Measurements from ENCODE around the gene ARHGAP42. TPM values are rescaled to one million over a fixed set of nuclear protein-coding genes. Genes with fewer than 3 reads are reported as not detected.

Gene ARHGAP42
- total and polyA plus RNA-seq, 4 donors, result 4.1 to 15.8 (median 10.9) TPM

- no peaks in the 10 kb centered on the region for H3K36me3 ChIP-seq (ENCODE audit: control insufficient read depth in 1 of 2, insufficient read depth in 2 of 2, low read length in 1 of 2)
- H3K27me3 ChIP-seq (ENCODE audit: control insufficient read depth in 1 of 2, insufficient read depth in 2 of 2, low read length in 1 of 2), result no peaks in the 10 kb centered on the region
- 84 to 90% methylated on average over 1 of the region's 1 CpG for WGBS, 2 donors
- H3K9me3 ChIP-seq (ENCODE audit: control insufficient read depth, low read length), result no peaks in the 10 kb centered on the region
- DNase-seq, result no peak
- no peak overlapping the region for H3K4me3 ChIP-seq (ENCODE audit: low read length in 2 of 2)
- H3K4me1 ChIP-seq (ENCODE audit: control insufficient read depth in 1 of 2, insufficient read depth in 2 of 2, low read length in 2 of 2), result no peaks in the 10 kb centered on the region
- ATAC-seq (ENCODE audit: low FRiP score), result no peak
- H3K27ac ChIP-seq (ENCODE audit: low read depth in 1 of 2, low read length in 2 of 2), result no peak overlapping the region
- intact Hi-C loops (cut with DNase I), result loop anchor here in 1 of 2 donors (2.0 kb wide), 1 partner anchor 455 kb away; no protein-coding TSS in a partner anchor
Measured at GRCh38 chr11:100981196-100981824, 294.2 kb downstream of the ARHGAP42 start.

GRCh38 chr11:100984668-100985067, 297.6 kb downstream of the ARHGAP42 start:
- ATAC-seq (ENCODE audit: low FRiP score), result no peak
- intact Hi-C loops (cut with DNase I), result no loop called here
- WGBS, 2 donors, result 89 to 93% methylated on average over 3 of the region's 3 CpGs

DNA sequence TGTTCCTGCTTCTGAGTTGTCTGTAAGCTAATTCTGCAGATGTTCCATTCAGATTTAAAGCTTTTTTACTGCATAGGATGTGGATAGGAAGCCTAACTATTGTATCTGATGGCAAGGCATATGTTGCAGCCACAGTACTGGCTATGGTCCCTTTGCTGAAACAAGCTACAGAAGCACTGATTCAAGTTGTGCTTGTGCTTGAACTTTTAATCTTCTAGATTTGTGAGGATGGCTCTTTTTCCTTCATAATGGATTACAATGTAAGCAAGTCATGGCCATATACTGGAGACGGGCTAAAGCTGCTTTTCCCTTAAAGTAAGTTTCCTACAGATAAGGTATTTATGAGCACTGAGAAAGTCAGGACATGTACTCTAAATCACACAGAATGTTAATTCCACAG, 303.8 kb downstream of the ARHGAP42 start:
- no peaks in the 10 kb centered on the region for H3K9me3 ChIP-seq (ENCODE audit: control insufficient read depth, low read length)
- intact Hi-C loops (cut with DNase I), result loop anchor here (5.0 to 10.0 kb wide), 2 partner anchors 134 to 136 kb away; partner anchors contain the start of gene PGR (in 2 of the 2)
- H3K27me3 ChIP-seq (ENCODE audit: control insufficient read depth in 1 of 2, insufficient read depth in 2 of 2, low read length in 1 of 2), result no peaks in the 10 kb centered on the region
- no peak overlapping the region for H3K4me3 ChIP-seq (ENCODE audit: low read length in 2 of 2)
- no peaks in the 10 kb centered on the region for H3K36me3 ChIP-seq (ENCODE audit: control insufficient read depth in 1 of 2, insufficient read depth in 2 of 2, low read length in 1 of 2)
- WGBS, 2 donors, result 29 to 61% methylated on average over 1 of the region's 1 CpG
- peak overlapping the region in 1 of 2 donors; percentile 43 for H3K27ac ChIP-seq (ENCODE audit: low read depth in 1 of 2, low read length in 2 of 2)
- peaks cover 0 to 3% of the 10 kb centered on the region in 2 donors for H3K4me1 ChIP-seq (ENCODE audit: control insufficient read depth in 1 of 2, insufficient read depth in 2 of 2, low read length in 2 of 2)
- ATAC-seq (ENCODE audit: low FRiP score) (no peak), DNase-seq (no peak)

More at GRCh38 chr11:100984668-100985067, 297.6 kb downstream of the ARHGAP42 start:
- H3K9me3 ChIP-seq (ENCODE audit: control insufficient read depth, low read length), result no peaks in the 10 kb centered on the region
- no peaks in the 10 kb centered on the region for H3K4me1 ChIP-seq (ENCODE audit: control insufficient read depth in 1 of 2, insufficient read depth in 2 of 2, low read length in 2 of 2)
- DNase-seq, result no peak
- H3K36me3 ChIP-seq (ENCODE audit: control insufficient read depth in 1 of 2, insufficient read depth in 2 of 2, low read length in 1 of 2), result no peaks in the 10 kb centered on the region
- H3K4me3 ChIP-seq (ENCODE audit: low read length in 2 of 2), result no peak overlapping the region
- H3K27ac ChIP-seq (ENCODE audit: low read depth in 1 of 2, low read length in 2 of 2), result no peak overlapping the region
- H3K27me3 ChIP-seq (ENCODE audit: control insufficient read depth in 1 of 2, insufficient read depth in 2 of 2, low read length in 1 of 2), result no peaks in the 10 kb centered on the region

DNA sequence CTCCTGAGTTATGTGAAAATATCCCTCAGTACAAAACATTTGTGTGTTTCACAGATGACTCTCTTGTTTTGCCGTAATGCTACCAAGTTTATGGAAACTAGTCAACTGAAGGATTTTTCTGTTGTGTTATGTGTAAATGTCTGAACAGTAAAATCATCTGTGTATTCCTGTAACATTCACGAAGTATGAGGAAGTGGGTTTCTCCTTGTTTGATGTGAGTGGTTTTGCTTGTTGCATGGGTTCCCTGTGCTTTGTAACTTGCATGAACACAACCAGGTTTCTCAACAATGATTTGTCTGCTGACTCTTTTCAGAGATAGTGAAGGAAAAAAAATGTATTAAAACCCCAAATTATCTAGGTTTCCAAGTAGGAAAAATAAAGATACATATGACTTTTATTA, 304.5 kb downstream of the ARHGAP42 start:
- ATAC-seq (ENCODE audit: low FRiP score) (no peak), DNase-seq (no peak)
- H3K36me3 ChIP-seq (ENCODE audit: control insufficient read depth in 1 of 2, insufficient read depth in 2 of 2, low read length in 1 of 2), result no peaks in the 10 kb centered on the region
- 10 to 11% methylated on average over 2 of the region's 2 CpGs for WGBS, 2 donors
- no peaks in the 10 kb centered on the region for H3K27me3 ChIP-seq (ENCODE audit: control insufficient read depth in 1 of 2, insufficient read depth in 2 of 2, low read length in 1 of 2)
- H3K4me1 ChIP-seq (ENCODE audit: control insufficient read depth in 1 of 2, insufficient read depth in 2 of 2, low read length in 2 of 2), result peaks cover 0 to 3% of the 10 kb centered on the region in 2 donors
- no peak overlapping the region for H3K27ac ChIP-seq (ENCODE audit: low read depth in 1 of 2, low read length in 2 of 2)
- H3K9me3 ChIP-seq (ENCODE audit: control insufficient read depth, low read length), result no peaks in the 10 kb centered on the region
- no peak overlapping the region for H3K4me3 ChIP-seq (ENCODE audit: low read length in 2 of 2)
- intact Hi-C loops (cut with DNase I), result loop anchor here (5.0 to 10.0 kb wide), 2 partner anchors 133 to 136 kb away; partner anchors contain the start of gene PGR (in 2 of the 2)

DNA sequence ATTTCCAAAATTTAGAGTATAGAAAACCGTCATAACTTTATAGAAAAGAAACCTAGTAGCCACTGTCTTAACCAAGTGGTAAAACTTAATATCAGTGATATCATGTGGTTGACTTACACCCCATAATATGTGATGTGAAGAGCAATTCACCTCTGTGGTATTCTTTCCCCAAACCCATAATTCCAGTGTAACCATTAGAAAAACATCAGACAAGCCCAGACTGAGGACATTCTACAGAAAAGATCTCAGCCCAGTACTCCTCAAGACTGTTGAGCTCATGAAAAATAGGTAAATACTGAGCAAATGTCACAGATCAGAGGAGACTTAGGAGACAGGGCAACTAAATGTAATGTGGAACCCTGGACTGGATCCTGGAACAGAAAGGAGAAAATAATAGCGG, 307.9 kb downstream of the ARHGAP42 start:
- ATAC-seq (ENCODE audit: low FRiP score) (no peak), DNase-seq (no peak)
- no peaks in the 10 kb centered on the region for H3K9me3 ChIP-seq (ENCODE audit: control insufficient read depth, low read length)
- H3K27ac ChIP-seq (ENCODE audit: low read depth in 1 of 2, low read length in 2 of 2), result peak overlapping the region in 1 of 2 donors; percentile 43
- no peaks in the 10 kb centered on the region for H3K36me3 ChIP-seq (ENCODE audit: control insufficient read depth in 1 of 2, insufficient read depth in 2 of 2, low read length in 1 of 2)
- H3K4me1 ChIP-seq (ENCODE audit: control insufficient read depth in 1 of 2, insufficient read depth in 2 of 2, low read length in 2 of 2), result peaks cover 3 to 6% of the 10 kb centered on the region in 2 donors
- intact Hi-C loops (cut with DNase I), result loop anchor here (5.0 to 10.0 kb wide), 2 partner anchors 130 to 132 kb away; partner anchors contain the start of gene PGR (in 2 of the 2)
- H3K27me3 ChIP-seq (ENCODE audit: control insufficient read depth in 1 of 2, insufficient read depth in 2 of 2, low read length in 1 of 2), result no peaks in the 10 kb centered on the region
- WGBS, 2 donors, result 100% methylated on average over 2 of the region's 2 CpGs
- no peak overlapping the region for H3K4me3 ChIP-seq (ENCODE audit: low read length in 2 of 2)

DNA sequence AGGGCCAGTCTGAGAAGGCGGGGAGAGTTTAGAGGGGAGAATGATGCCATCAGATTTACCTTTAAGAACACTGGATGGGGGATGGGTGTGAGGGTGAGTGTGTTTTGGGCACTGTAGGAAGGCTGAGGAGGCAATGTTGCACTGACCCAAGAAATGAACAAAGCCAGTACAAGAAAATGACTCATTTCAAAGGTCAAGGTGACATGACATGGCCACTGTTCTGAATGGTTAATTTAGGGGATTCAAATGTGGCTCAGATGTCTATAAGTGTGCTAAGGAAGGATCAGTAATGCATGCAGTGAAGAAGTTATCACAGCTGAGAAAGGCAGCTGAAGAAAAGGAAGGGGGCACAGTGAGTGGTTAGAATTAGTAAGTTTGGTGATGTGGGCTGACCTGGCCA, 312.7 kb downstream of the ARHGAP42 start:
- H3K9me3 ChIP-seq (ENCODE audit: control insufficient read depth, low read length), result no peaks in the 10 kb centered on the region
- WGBS, 2 donors, result 97 to 100% methylated on average over 1 of the region's 1 CpG
- ATAC-seq (ENCODE audit: low FRiP score) (no peak), DNase-seq (no peak)
- intact Hi-C loops (cut with DNase I), result loop anchor here in 1 of 2 donors (10.0 kb wide), 1 partner anchor 125 kb away; the partner anchor contains the start of gene PGR
- H3K36me3 ChIP-seq (ENCODE audit: control insufficient read depth in 1 of 2, insufficient read depth in 2 of 2, low read length in 1 of 2), result no peaks in the 10 kb centered on the region
- H3K4me1 ChIP-seq (ENCODE audit: control insufficient read depth in 1 of 2, insufficient read depth in 2 of 2, low read length in 2 of 2), result peaks cover 0 to 6% of the 10 kb centered on the region in 2 donors
- H3K27me3 ChIP-seq (ENCODE audit: control insufficient read depth in 1 of 2, insufficient read depth in 2 of 2, low read length in 1 of 2), result no peaks in the 10 kb centered on the region
- H3K4me3 ChIP-seq (ENCODE audit: low read length in 2 of 2), result no peak overlapping the region
- H3K27ac ChIP-seq (ENCODE audit: low read depth in 1 of 2, low read length in 2 of 2), result no peak overlapping the region

- Histone ChIP-seq H3K27me3 (ENCODE audit: control insufficient read depth in 1 of 2, insufficient read depth in 2 of 2, low read length in 1 of 2) (no peaks in the 10 kb centered on the region), H3K4me3 (ENCODE audit: low read length in 2 of 2) (no peak overlapping the region), H3K36me3 (ENCODE audit: control insufficient read depth in 1 of 2, insufficient read depth in 2 of 2, low read length in 1 of 2) (no peaks in the 10 kb centered on the region), H3K4me1 (ENCODE audit: control insufficient read depth in 1 of 2, insufficient read depth in 2 of 2, low read length in 2 of 2) (peaks cover 0 to 1% of the 10 kb centered on the region in 2 donors), H3K9me3 (ENCODE audit: control insufficient read depth, low read length) (no peaks in the 10 kb centered on the region), H3K27ac (ENCODE audit: low read depth in 1 of 2, low read length in 2 of 2) (no peak overlapping the region)
- WGBS, 2 donors, result 90 to 91% methylated on average over 4 of the region's 4 CpGs
- intact Hi-C loops (cut with DNase I), result no loop called here
- DNase-seq, result no peak
- no peak for ATAC-seq (ENCODE audit: low FRiP score)
Measured at GRCh38 chr11:101003468-101003867, 316.4 kb downstream of the ARHGAP42 start.

DNA sequence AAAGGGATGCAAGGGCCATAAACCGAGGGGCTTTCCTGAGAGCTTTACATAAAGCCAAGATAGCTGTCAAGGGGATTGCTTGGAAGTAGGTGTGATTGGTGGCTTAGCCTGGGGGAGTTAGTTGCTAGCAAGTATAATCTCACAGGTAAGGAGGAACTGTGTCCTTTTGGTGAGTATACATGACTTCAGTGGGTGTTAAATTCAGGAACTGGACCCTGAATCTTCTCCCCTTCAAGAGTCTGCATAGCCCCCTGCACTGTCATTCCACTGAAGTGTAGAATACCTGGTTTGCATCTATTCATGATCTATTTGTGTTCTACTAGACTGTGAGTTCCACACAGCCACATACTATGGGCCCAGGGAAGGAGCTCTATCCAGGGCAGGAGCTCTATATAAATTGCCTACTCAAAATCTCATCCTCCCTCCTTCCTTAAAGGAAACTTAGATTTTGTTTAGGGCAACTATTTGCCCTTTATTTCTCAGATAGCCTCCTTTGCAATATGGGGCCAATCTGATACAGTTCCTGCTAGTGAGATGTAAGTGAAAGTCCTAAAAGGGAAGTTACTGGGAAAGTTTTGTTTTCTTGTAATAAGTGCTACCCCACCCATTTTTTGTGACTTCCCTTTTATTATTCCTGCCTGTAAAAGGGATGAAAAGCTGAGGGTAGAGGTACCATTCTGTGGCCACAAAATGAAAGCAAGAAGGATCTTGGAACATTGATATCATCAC, 322.0 kb downstream of the ARHGAP42 start:
- Histone ChIP-seq H3K4me1 (ENCODE audit: control insufficient read depth in 1 of 2, insufficient read depth in 2 of 2, low read length in 2 of 2) (peaks cover 0 to 1% of the 10 kb centered on the region in 2 donors), H3K9me3 (ENCODE audit: control insufficient read depth, low read length) (no peaks in the 10 kb centered on the region), H3K4me3 (ENCODE audit: low read length in 2 of 2) (no peak overlapping the region), H3K27me3 (ENCODE audit: control insufficient read depth in 1 of 2, insufficient read depth in 2 of 2, low read length in 1 of 2) (no peaks in the 10 kb centered on the region), H3K27ac (ENCODE audit: low read depth in 1 of 2, low read length in 2 of 2) (no peak overlapping the region), H3K36me3 (ENCODE audit: control insufficient read depth in 1 of 2, insufficient read depth in 2 of 2, low read length in 1 of 2) (no peaks in the 10 kb centered on the region)
- 88 to 93% methylated on average over 1 of the region's 1 CpG for WGBS, 2 donors
- intact Hi-C loops (cut with DNase I), result no loop called here
- DNase-seq (no peak), ATAC-seq (ENCODE audit: low FRiP score) (no peak)
